ENCODE measurements around the gene CFAP45. TPM values are rescaled to one million over a fixed set of nuclear protein-coding genes. Genes with fewer than 3 reads are reported as not detected.

CFAP45 gene
- total RNA-seq, 3 donors from 2014 or later (not counting 1 experiment from before 2014, with no cell fraction given) = 1.3 to 5.0 (median 1.6) TPM

DNA sequence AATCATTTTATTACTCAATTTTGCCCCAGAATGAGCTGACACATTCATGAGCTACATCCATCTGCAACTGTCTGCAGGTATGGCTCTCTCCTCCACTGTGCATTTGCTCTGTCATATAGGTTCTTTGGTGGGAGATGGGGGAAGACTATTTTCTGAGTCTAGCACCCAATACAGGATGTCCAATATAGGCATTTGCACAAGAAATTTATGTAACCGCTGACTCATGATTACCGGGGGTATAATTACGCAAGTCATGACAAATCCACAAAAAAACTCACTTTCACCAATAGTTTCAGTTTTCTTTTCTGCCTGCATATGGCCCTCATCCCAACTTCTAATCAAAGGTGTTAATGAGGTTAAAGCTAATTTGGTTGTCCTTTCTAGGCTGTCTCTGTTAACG is 20.0 kb downstream of the CFAP45 start:
- no peak overlapping the region for H3K4me3 ChIP-seq (ENCODE audit: low read length)
- no peak overlapping the region for H3K27ac ChIP-seq (ENCODE audit: low read length)
- no peak overlapping the region for H3K4me3 Mint-ChIP-seq
- peaks cover 6% of the 10 kb centered on the region for H3K4me1 ChIP-seq (ENCODE audit: control insufficient read depth, insufficient read depth, low read length)
- no peak for DNase-seq
- intact Hi-C loops (cut with micrococcal nuclease) = loop anchor here (10.0 kb wide), 1 partner anchor 455 kb away; no protein-coding TSS in a partner anchor
- H3K9me3 Mint-ChIP-seq = no peaks in the 10 kb centered on the region
- H3K36me3 Mint-ChIP-seq = no peaks in the 10 kb centered on the region
- no peaks in the 10 kb centered on the region for H3K36me3 ChIP-seq (ENCODE audit: control insufficient read depth, insufficient read depth, low read length)
- H3K4me1 Mint-ChIP-seq = no peaks in the 10 kb centered on the region
- 58% methylated on average over 4 of the region's 4 CpGs for WGBS (ENCODE audit: insufficient coverage)
- no peak for ATAC-seq
- peaks cover 9 to 18% of the 10 kb centered on the region in 2 donors for H3K27me3 Mint-ChIP-seq (ENCODE audit: low read depth in 2 of 2)
- TF ChIP-seq, protein P1, sequence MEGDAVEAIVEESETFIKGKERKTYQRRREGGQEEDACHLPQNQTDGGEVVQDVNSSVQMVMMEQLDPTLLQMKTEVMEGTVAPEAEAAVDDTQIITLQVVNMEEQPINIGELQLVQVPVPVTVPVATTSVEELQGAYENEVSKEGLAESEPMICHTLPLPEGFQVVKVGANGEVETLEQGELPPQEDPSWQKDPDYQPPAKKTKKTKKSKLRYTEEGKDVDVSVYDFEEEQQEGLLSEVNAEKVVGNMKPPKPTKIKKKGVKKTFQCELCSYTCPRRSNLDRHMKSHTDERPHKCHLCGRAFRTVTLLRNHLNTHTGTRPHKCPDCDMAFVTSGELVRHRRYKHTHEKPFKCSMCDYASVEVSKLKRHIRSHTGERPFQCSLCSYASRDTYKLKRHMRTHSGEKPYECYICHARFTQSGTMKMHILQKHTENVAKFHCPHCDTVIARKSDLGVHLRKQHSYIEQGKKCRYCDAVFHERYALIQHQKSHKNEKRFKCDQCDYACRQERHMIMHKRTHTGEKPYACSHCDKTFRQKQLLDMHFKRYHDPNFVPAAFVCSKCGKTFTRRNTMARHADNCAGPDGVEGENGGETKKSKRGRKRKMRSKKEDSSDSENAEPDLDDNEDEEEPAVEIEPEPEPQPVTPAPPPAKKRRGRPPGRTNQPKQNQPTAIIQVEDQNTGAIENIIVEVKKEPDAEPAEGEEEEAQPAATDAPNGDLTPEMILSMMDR (IDR thresholded peaks at IDR 0.05) = no peak
- no peaks in the 10 kb centered on the region for H3K27me3 ChIP-seq (ENCODE audit: control insufficient read depth, insufficient read depth, low read length)
- no peak overlapping the region for H3K27ac Mint-ChIP-seq
- no peaks in the 10 kb centered on the region for H3K9me3 ChIP-seq (ENCODE audit: control insufficient read depth, insufficient read depth, low read length)

DNA sequence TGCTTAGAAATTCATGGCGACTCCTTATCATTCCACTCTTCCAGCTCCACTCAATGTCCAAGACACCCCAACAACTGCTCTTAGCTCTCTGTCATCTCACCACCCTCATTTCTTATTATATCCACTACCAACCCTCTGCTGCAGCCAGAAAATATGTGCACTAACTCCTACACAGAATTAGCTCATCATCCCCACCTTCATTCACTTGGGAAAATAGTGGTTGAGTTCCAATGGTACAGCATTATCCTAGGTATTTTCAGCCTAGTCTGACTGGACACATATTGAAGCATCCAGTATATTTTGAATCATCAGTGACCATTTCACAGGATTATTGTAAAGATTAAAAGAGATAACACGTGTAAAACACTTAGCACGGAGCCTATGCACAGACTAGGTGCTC is 20.8 kb downstream of the CFAP45 start:
- peaks cover 6% of the 10 kb centered on the region for H3K4me1 ChIP-seq (ENCODE audit: control insufficient read depth, insufficient read depth, low read length)
- no peaks in the 10 kb centered on the region for H3K36me3 ChIP-seq (ENCODE audit: control insufficient read depth, insufficient read depth, low read length)
- H3K9me3 Mint-ChIP-seq = no peaks in the 10 kb centered on the region
- no peaks in the 10 kb centered on the region for H3K36me3 Mint-ChIP-seq
- H3K27me3 Mint-ChIP-seq (ENCODE audit: low read depth in 2 of 2) = peaks cover 9 to 14% of the 10 kb centered on the region in 2 donors
- no peaks in the 10 kb centered on the region for H3K27me3 ChIP-seq (ENCODE audit: control insufficient read depth, insufficient read depth, low read length)
- no peak overlapping the region for H3K4me3 ChIP-seq (ENCODE audit: low read length)
- no peaks in the 10 kb centered on the region for H3K4me1 Mint-ChIP-seq
- intact Hi-C loops (cut with micrococcal nuclease) = no loop called here
- no peak overlapping the region for H3K4me3 Mint-ChIP-seq
- H3K9me3 ChIP-seq (ENCODE audit: control insufficient read depth, insufficient read depth, low read length) = no peaks in the 10 kb centered on the region
- WGBS (ENCODE audit: insufficient coverage) = 87% methylated on average over 3 of the region's 3 CpGs
- H3K27ac ChIP-seq (ENCODE audit: low read length) = no peak overlapping the region
- no peak overlapping the region for H3K27ac Mint-ChIP-seq
- TF ChIP-seq, protein P1 (IDR thresholded peaks at IDR 0.05) = no peak
- DNase-seq (no peak), ATAC-seq (no peak)

DNA sequence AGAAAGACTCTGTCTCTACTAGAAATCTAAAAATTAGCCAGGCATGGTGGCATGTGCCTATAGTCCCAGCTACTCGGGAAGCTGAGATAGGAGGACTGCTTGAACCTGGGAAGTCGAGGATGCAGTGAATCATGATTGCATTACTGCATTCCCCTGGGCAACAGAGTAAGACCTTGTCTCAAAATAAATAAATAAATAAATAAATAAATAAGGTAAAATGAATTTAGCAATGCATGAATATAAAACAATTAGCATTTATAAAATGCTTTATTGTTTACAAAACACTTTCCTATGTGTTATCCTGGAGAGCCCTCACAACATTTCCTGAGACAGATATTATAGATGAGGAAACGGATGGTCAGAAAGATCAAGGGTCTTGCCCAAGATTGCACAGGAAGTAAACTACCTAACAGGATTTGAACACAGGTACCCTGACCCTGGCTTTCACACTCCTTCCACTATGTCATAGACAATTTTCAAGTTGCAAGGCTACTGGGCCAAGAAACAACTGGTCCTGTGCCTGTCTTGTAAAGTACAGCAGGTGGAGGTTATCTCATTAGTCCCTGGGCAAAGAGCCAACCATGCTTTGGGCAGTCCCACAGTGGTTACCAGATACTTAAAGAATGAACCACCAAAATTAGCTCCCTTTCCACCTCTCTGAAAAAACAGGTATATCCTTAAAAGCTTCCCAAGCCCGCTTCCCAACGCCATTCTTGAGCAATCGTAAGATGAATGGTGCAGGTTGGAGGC is 22.1 kb downstream of the CFAP45 start:
- Histone ChIP-seq H3K27me3 (ENCODE audit: control insufficient read depth, insufficient read depth, low read length) (no peaks in the 10 kb centered on the region), H3K4me3 (ENCODE audit: low read length) (no peak overlapping the region), H3K27ac (ENCODE audit: low read length) (no peak overlapping the region), H3K9me3 (ENCODE audit: control insufficient read depth, insufficient read depth, low read length) (no peaks in the 10 kb centered on the region), H3K4me1 (ENCODE audit: control insufficient read depth, insufficient read depth, low read length) (peaks cover 6% of the 10 kb centered on the region), H3K36me3 (ENCODE audit: control insufficient read depth, insufficient read depth, low read length) (no peaks in the 10 kb centered on the region)
- Mint-ChIP-seq H3K4me1 (no peaks in the 10 kb centered on the region), H3K27ac (no peak overlapping the region), H3K9me3 (no peaks in the 10 kb centered on the region), H3K4me3 (no peak overlapping the region), H3K27me3 (ENCODE audit: low read depth in 2 of 2) (peaks cover 9 to 16% of the 10 kb centered on the region in 2 donors), H3K36me3 (no peaks in the 10 kb centered on the region)
- DNase-seq (no peak), ATAC-seq (no peak)
- intact Hi-C loops (cut with micrococcal nuclease) = no loop called here
- TF ChIP-seq, protein P1 (IDR thresholded peaks at IDR 0.05) = no peak
- over 99% methylated on average over 6 of the region's 6 CpGs for WGBS (ENCODE audit: insufficient coverage)
